GM23338 (cell line): ENCODE data around the gene ATP8A2. TPM values are rescaled to one million over a fixed set of nuclear protein-coding genes. Genes with fewer than 3 reads are reported as not detected.
"Not testable (repeated sequence)": the region's sequence is repeated elsewhere in the genome, so short reads cannot be mapped to it uniquely, and the experiment has no call there.

Experiments used
- ATAC-seq: fragments of 200-7000 bp; cut with Tn5 transposase; 3 replicates; pipeline ENCODE4 v1.9.1; 2020
- DNase-seq: peaks from one replicate; pipeline ENCODE4 v3.0.0-alpha.2; 2015; ENCODE audit warnings: low spot score
- H2AFZ ChIP-seq: fragments of 200-600 bp; sonication (generic); 2 replicates; pipeline ENCODE4 v1.8.0; 2016; ENCODE audit warnings: antibody characterized with exemption, mild to moderate bottlenecking, moderate library complexity
- H3F3A ChIP-seq: fragments of 200-600 bp; sonication (generic); replicated peaks from 2 replicates; pipeline ENCODE4 v1.8.0; 2017; ENCODE audit warnings: antibody characterized with exemption, mixed run types, low read depth
- H3K27ac ChIP-seq: fragments of 200-600 bp; sonication (generic); 2 replicates; pipeline ENCODE4 v1.6.1; 2016; ENCODE audit warnings: low read depth
- H3K27me3 ChIP-seq: fragments of 200-600 bp; sonication (generic); 2 replicates; pipeline ENCODE4 v1.8.0; 2016; ENCODE audit warnings: mild to moderate bottlenecking, mixed run types, moderate library complexity; ENCODE audit not compliant: insufficient read depth
- H3K36me3 ChIP-seq: fragments of 200-600 bp; sonication (generic); 2 replicates; pipeline ENCODE4 v1.8.0; 2016; ENCODE audit warnings: mild to moderate bottlenecking; ENCODE audit not compliant: insufficient read depth
- H3K4me1 ChIP-seq: fragments of 200-600 bp; sonication (generic); 2 replicates; pipeline ENCODE4 v1.8.0; 2016; ENCODE audit warnings: mild to moderate bottlenecking, moderate library complexity; ENCODE audit not compliant: insufficient read depth
- H3K4me2 ChIP-seq: fragments of 200-600 bp; sonication (generic); 2 replicates; pipeline ENCODE4 v1.7.1; 2017; ENCODE audit warnings: mixed run types
- H3K4me3 ChIP-seq: fragments of 200-600 bp; sonication (generic); 2 replicates; pipeline ENCODE4 v1.6.1; 2016; ENCODE audit warnings: mixed run types
- H3K79me2 ChIP-seq: fragments of 200-600 bp; sonication (generic); replicated peaks from 2 replicates; pipeline ENCODE4 v1.8.0; 2017; ENCODE audit warnings: mild to moderate bottlenecking; ENCODE audit not compliant: insufficient read depth
- H3K9me2 ChIP-seq: fragments of 200-600 bp; sonication (generic); 2 replicates; pipeline ENCODE4 v1.8.0; 2017; ENCODE audit not compliant: insufficient read depth
- H4K20me1 ChIP-seq: fragments of 200-600 bp; sonication (generic); replicated peaks from 2 replicates; pipeline ENCODE4 v1.8.0; 2017; ENCODE audit warnings: mild to moderate bottlenecking; ENCODE audit not compliant: insufficient read depth
- H3K27ac Mint-ChIP-seq: 2 replicates; pipeline ENCODE4 v1.8.0; 2020; ENCODE audit warnings: inconsistent platforms, mild to moderate bottlenecking, moderate library complexity, mixed read lengths
- H3K27me3 Mint-ChIP-seq: 3 replicates; pipeline ENCODE4 v1.8.0; 2022; ENCODE audit warnings: low read depth, mild to moderate bottlenecking, moderate library complexity, mixed read lengths, inconsistent platforms; ENCODE audit not compliant: insufficient read depth, poor library complexity
- H3K36me3 Mint-ChIP-seq: 3 replicates; pipeline ENCODE4 v1.8.0; 2021; ENCODE audit warnings: low read depth, mild to moderate bottlenecking, inconsistent platforms, moderate library complexity, mixed read lengths
- H3K4me1 Mint-ChIP-seq: 3 replicates; pipeline ENCODE4 v1.8.0; 2020; ENCODE audit warnings: mild to moderate bottlenecking, inconsistent platforms, mixed read lengths
- H3K4me3 Mint-ChIP-seq: 3 replicates; pipeline ENCODE4 v1.8.0; 2021; ENCODE audit warnings: moderate library complexity, mild to moderate bottlenecking, inconsistent platforms, mixed read lengths
- H3K9me3 Mint-ChIP-seq: 3 replicates; pipeline ENCODE4 v1.8.0; 2020; ENCODE audit warnings: moderate library complexity, mild to moderate bottlenecking, inconsistent platforms, mixed read lengths
- EZH2 ChIP-seq: fragments of 200-600 bp; sonication (generic); IDR thresholded peaks from one replicate; pipeline ENCODE4 v1.8.0; 2017; ENCODE audit warnings: antibody characterized with exemption, mild to moderate bottlenecking, low read depth; ENCODE audit not compliant: unreplicated experiment
- JUNB ChIP-seq: IDR thresholded peaks from one replicate; pipeline ENCODE4 v1.6.1; 2016; ENCODE audit warnings: antibody characterized with exemption; ENCODE audit not compliant: unreplicated experiment
- STAT1 ChIP-seq: IDR thresholded peaks from one replicate; pipeline ENCODE4 v1.6.1; 2016; ENCODE audit warnings: antibody characterized with exemption; ENCODE audit not compliant: unreplicated experiment
- ZNF114 ChIP-seq: fragments of 250-450 bp; sonication (Bioruptor Pico); IDR thresholded peaks from 2 replicates; pipeline ENCODE4 v1.5.0; 2020; ENCODE audit warnings: mild to moderate bottlenecking, moderate library complexity
- polyA plus RNA-seq: library from polyadenylated mRNA; unstranded; fragments of >200 nt; fragmentation: Nextera tagmentation; extraction: Ambion mirVana; gene quantifications from 2 replicates; pipeline ENCODE4 v1.2.1, GENCODE V29; 2016
- total RNA-seq: library from RNA; depleted of rRNA; stranded (reverse); fragments of >200 nt; shearing (Covaris generic); gene quantifications from 2 replicates; pipeline ENCODE4 v1.2.3, GENCODE V29; 2014
- TF ChIP-seq, protein P1 (sequence below): IDR thresholded peaks from one replicate; pipeline ENCODE4 v1.6.1; 2018; ENCODE audit warnings: antibody characterized with exemption; ENCODE audit not compliant: unreplicated experiment
- TF ChIP-seq, protein P2 (sequence below): fragments of 250-450 bp; sonication (Bioruptor Pico); IDR thresholded peaks from 2 replicates; pipeline ENCODE4 v1.5.0; 2020; ENCODE audit warnings: mild to moderate bottlenecking, moderate library complexity
- TF ChIP-seq, protein P3 (sequence below), 2 experiments: fragments of 200-600 bp in 1 of 2; sonication (generic) in 1 of 2; conservative IDR thresholded peaks; 2 replicates each; pipeline versions ENCODE4 v1.5.1 to v1.6.1; 2016 to 2017; ENCODE audit warnings: antibody characterized with exemption in 2 of 2, low read depth in 2 of 2, mild to moderate bottlenecking in 2 of 2, moderate library complexity in 1 of 2
- TF ChIP-seq, protein P4 (sequence below): IDR thresholded peaks from 2 replicates; pipeline ENCODE4 v1.6.1; 2016; ENCODE audit warnings: antibody characterized with exemption

ATP8A2 gene
- total and polyA plus RNA-seq, 2 experiments from 2014 or later: 5.7 to 8.8 TPM

DNA sequence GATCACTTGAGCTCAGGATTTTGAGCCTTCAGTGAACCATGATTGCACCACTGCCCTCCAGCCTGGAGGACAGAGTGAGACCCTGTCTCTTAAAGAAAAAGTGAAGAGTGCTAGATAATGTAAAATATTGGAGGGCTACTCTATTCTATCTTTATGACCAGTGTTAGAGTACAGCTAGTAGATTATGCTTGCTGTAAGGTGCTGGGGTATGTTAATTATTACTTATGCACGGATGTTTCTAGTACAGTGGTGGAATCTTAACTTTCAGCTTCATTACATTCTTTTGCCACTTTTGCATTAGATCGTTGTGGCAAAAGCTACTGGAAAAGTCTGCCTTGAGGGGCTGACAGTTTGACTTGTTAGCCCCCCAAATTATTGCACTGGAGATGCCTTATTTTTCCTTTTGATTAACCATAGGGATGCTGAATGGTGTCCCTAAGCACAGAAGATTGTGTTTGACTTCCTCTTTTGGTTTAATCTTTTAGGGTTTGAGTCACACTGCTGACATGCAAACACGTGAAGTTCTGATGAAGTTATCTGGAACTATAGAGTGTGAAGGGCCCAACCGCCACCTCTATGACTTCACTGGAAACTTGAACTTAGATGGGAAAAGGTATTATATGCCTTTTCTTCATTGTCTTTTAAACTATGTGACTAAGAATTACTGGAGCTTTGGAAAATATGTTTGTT is 169.8 kb downstream of the ATP8A2 start:
- ATAC-seq (no peak), DNase-seq (no peak)
- peaks cover 2% of the 10 kb centered on the region for H3K27me3 Mint-ChIP-seq
- no peak overlapping the region for H3K4me3 Mint-ChIP-seq
- H3K36me3 Mint-ChIP-seq: no peaks in the 10 kb centered on the region
- H3K4me3 ChIP-seq: no peak overlapping the region
- H3F3A ChIP-seq: no peaks in the 10 kb centered on the region
- H3K4me2 ChIP-seq: no peak overlapping the region
- no peak overlapping the region for H2AFZ ChIP-seq
- peaks cover 5% of the 10 kb centered on the region; the same call in 1 of the 2 replicates for H3K9me2 ChIP-seq
- H3K27ac ChIP-seq: no peak overlapping the region
- no peaks in the 10 kb centered on the region for H3K79me2 ChIP-seq
- H3K4me1 Mint-ChIP-seq: peaks cover 7% of the 10 kb centered on the region
- H3K27me3 ChIP-seq: no peaks in the 10 kb centered on the region
- H4K20me1 ChIP-seq: no peaks in the 10 kb centered on the region
- no peaks in the 10 kb centered on the region for H3K4me1 ChIP-seq
- no peaks in the 10 kb centered on the region for H3K9me3 Mint-ChIP-seq
- no peak for TF ChIP-seq EZH2
- TF ChIP-seq, protein P1, sequence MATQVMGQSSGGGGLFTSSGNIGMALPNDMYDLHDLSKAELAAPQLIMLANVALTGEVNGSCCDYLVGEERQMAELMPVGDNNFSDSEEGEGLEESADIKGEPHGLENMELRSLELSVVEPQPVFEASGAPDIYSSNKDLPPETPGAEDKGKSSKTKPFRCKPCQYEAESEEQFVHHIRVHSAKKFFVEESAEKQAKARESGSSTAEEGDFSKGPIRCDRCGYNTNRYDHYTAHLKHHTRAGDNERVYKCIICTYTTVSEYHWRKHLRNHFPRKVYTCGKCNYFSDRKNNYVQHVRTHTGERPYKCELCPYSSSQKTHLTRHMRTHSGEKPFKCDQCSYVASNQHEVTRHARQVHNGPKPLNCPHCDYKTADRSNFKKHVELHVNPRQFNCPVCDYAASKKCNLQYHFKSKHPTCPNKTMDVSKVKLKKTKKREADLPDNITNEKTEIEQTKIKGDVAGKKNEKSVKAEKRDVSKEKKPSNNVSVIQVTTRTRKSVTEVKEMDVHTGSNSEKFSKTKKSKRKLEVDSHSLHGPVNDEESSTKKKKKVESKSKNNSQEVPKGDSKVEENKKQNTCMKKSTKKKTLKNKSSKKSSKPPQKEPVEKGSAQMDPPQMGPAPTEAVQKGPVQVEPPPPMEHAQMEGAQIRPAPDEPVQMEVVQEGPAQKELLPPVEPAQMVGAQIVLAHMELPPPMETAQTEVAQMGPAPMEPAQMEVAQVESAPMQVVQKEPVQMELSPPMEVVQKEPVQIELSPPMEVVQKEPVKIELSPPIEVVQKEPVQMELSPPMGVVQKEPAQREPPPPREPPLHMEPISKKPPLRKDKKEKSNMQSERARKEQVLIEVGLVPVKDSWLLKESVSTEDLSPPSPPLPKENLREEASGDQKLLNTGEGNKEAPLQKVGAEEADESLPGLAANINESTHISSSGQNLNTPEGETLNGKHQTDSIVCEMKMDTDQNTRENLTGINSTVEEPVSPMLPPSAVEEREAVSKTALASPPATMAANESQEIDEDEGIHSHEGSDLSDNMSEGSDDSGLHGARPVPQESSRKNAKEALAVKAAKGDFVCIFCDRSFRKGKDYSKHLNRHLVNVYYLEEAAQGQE: no peak
- no peak for TF ChIP-seq JUNB
- no peak for TF ChIP-seq STAT1
- no peak for TF ChIP-seq ZNF114
- TF ChIP-seq, protein P2, sequence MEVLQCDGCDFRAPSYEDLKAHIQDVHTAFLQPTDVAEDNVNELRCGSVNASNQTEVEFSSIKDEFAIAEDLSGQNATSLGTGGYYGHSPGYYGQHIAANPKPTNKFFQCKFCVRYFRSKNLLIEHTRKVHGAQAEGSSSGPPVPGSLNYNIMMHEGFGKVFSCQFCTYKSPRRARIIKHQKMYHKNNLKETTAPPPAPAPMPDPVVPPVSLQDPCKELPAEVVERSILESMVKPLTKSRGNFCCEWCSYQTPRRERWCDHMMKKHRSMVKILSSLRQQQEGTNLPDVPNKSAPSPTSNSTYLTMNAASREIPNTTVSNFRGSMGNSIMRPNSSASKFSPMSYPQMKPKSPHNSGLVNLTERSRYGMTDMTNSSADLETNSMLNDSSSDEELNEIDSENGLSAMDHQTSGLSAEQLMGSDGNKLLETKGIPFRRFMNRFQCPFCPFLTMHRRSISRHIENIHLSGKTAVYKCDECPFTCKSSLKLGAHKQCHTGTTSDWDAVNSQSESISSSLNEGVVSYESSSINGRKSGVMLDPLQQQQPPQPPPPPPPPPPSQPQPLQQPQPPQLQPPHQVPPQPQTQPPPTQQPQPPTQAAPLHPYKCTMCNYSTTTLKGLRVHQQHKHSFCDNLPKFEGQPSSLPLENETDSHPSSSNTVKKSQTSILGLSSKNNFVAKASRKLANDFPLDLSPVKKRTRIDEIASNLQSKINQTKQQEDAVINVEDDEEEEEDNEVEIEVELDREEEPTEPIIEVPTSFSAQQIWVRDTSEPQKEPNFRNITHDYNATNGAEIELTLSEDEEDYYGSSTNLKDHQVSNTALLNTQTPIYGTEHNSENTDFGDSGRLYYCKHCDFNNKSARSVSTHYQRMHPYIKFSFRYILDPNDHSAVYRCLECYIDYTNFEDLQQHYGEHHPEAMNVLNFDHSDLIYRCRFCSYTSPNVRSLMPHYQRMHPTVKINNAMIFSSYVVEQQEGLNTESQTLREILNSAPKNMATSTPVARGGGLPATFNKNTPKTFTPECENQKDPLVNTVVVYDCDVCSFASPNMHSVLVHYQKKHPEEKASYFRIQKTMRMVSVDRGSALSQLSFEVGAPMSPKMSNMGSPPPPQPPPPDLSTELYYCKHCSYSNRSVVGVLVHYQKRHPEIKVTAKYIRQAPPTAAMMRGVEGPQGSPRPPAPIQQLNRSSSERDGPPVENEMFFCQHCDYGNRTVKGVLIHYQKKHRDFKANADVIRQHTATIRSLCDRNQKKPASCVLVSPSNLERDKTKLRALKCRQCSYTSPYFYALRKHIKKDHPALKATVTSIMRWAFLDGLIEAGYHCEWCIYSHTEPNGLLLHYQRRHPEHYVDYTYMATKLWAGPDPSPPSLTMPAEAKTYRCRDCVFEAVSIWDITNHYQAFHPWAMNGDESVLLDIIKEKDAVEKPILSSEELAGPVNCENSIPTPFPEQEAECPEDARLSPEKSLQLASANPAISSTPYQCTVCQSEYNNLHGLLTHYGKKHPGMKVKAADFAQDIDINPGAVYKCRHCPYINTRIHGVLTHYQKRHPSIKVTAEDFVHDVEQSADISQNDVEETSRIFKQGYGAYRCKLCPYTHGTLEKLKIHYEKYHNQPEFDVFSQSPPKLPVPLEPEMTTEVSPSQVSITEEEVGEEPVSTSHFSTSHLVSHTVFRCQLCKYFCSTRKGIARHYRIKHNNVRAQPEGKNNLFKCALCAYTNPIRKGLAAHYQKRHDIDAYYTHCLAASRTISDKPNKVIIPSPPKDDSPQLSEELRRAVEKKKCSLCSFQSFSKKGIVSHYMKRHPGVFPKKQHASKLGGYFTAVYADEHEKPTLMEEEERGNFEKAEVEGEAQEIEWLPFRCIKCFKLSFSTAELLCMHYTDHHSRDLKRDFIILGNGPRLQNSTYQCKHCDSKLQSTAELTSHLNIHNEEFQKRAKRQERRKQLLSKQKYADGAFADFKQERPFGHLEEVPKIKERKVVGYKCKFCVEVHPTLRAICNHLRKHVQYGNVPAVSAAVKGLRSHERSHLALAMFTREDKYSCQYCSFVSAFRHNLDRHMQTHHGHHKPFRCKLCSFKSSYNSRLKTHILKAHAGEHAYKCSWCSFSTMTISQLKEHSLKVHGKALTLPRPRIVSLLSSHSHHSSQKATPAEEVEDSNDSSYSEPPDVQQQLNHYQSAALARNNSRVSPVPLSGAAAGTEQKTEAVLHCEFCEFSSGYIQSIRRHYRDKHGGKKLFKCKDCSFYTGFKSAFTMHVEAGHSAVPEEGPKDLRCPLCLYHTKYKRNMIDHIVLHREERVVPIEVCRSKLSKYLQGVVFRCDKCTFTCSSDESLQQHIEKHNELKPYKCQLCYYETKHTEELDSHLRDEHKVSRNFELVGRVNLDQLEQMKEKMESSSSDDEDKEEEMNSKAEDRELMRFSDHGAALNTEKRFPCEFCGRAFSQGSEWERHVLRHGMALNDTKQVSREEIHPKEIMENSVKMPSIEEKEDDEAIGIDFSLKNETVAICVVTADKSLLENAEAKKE (CRISPR knock-in tag): no peak
- TF ChIP-seq, protein P3, sequence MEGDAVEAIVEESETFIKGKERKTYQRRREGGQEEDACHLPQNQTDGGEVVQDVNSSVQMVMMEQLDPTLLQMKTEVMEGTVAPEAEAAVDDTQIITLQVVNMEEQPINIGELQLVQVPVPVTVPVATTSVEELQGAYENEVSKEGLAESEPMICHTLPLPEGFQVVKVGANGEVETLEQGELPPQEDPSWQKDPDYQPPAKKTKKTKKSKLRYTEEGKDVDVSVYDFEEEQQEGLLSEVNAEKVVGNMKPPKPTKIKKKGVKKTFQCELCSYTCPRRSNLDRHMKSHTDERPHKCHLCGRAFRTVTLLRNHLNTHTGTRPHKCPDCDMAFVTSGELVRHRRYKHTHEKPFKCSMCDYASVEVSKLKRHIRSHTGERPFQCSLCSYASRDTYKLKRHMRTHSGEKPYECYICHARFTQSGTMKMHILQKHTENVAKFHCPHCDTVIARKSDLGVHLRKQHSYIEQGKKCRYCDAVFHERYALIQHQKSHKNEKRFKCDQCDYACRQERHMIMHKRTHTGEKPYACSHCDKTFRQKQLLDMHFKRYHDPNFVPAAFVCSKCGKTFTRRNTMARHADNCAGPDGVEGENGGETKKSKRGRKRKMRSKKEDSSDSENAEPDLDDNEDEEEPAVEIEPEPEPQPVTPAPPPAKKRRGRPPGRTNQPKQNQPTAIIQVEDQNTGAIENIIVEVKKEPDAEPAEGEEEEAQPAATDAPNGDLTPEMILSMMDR (conservative IDR thresholded peaks at IDR 0.05; ENCODE audit: low read depth in 2 of 2): no peak
- TF ChIP-seq, protein P4, sequence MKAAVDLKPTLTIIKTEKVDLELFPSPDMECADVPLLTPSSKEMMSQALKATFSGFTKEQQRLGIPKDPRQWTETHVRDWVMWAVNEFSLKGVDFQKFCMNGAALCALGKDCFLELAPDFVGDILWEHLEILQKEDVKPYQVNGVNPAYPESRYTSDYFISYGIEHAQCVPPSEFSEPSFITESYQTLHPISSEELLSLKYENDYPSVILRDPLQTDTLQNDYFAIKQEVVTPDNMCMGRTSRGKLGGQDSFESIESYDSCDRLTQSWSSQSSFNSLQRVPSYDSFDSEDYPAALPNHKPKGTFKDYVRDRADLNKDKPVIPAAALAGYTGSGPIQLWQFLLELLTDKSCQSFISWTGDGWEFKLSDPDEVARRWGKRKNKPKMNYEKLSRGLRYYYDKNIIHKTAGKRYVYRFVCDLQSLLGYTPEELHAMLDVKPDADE: no peak
- no peaks in the 10 kb centered on the region for H3K36me3 ChIP-seq
- H3K27ac Mint-ChIP-seq: no peak overlapping the region

DNA sequence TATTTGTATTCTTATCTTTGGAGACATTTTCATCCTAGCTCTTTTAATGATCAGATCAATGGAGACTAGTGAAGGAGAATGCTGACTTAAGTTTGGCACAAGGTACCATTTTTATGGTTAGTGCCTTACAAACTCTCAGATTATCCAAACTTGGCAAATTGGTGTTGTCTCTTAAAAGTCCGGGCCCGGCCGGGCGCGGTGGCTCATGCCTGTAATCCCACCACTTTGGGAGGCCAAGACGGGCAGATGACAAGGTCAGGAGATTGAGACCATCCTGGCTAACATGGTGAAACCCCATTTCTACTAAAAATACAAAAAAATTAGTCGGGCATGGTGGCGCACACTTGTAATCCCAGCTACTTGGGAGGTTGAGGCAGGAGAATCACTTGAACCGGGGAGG is 177.2 kb downstream of the ATP8A2 start:
- not testable (repeated sequence) for ATAC-seq, H4K20me1 ChIP-seq, H3K36me3 ChIP-seq, H3K79me2 ChIP-seq, H3F3A ChIP-seq, H3K27ac ChIP-seq, H3K27me3 Mint-ChIP-seq, H3K4me3 ChIP-seq, H3K36me3 Mint-ChIP-seq, H3K9me2 ChIP-seq, H3K27me3 ChIP-seq, H3K9me3 Mint-ChIP-seq, H3K4me2 ChIP-seq, H3K27ac Mint-ChIP-seq, H3K4me3 Mint-ChIP-seq, H3K4me1 ChIP-seq, H2AFZ ChIP-seq, DNase-seq
- H3K4me1 Mint-ChIP-seq: peaks cover 15% of the 10 kb centered on the region
